Endothelial cell of umbilical vein (primary cell): Measurements from ENCODE around the gene ZW10. TPM values are rescaled to one million over a fixed set of nuclear protein-coding genes. Genes with fewer than 3 reads are reported as not detected.

Source experiments
- BruUV-seq: library from RNA; stranded (reverse); fragments of 400-500 nt; replicated peaks from 2 replicates; lab custom pipeline; 2021; lab: Mats Ljungman, UMichigan
- CTCF ChIA-PET: fragments of 300-600, 350-600 bp; sonication (Branson Sonifier 250); formaldehyde crosslinking; loops from one replicate; lab custom pipeline; 2021; ENCODE audit warnings: antibody characterized with exemption, inconsistent platforms; lab: Charles Lee
- POLR2A ChIA-PET: fragments of 300-600, 350-600 bp; sonication (Branson Sonifier 250); formaldehyde crosslinking; loops from one replicate; lab custom pipeline; 2021; ENCODE audit warnings: antibody characterized with exemption, inconsistent platforms; lab: Charles Lee
- DNase-seq: peaks from one replicate; pipeline ENCODE4 v3.0.0-alpha.2; 2011; ENCODE audit warnings: low read depth, low spot score
- FAIRE-seq: peaks from 2 replicates; lab custom pipeline; 2011; peaks lifted over from hg19 to GRCh38; lab: Jason Lieb, UNC
- H2AFZ ChIP-seq: 2 replicates; pipeline ENCODE4 v1.6.0; 2012; ENCODE audit warnings: low read depth, low read length, control low read depth, inconsistent platforms
- H3K27ac ChIP-seq: 2 replicates; pipeline ENCODE4 v1.5.1; 2011; ENCODE audit warnings: low read depth, mild to moderate bottlenecking, control low read depth, low read length, moderate library complexity; ENCODE audit not compliant: insufficient read depth
- H3K27me3 ChIP-seq, 2 experiments: 2 replicates each; pipeline versions ENCODE4 v1.6.0 to v1.6.1; 2011; ENCODE audit warnings: low read length in 2 of 2, mixed read lengths in 1 of 2; ENCODE audit not compliant: control insufficient read depth in 2 of 2, insufficient read depth in 2 of 2
- H3K36me3 ChIP-seq, 2 experiments: 2 replicates in 1 of 2; 3 replicates in 1 of 2; pipeline ENCODE4 v1.5.1; 2011; ENCODE audit warnings: low read length in 2 of 2, mild to moderate bottlenecking in 1 of 2, moderate library complexity in 1 of 2; ENCODE audit not compliant: control insufficient read depth in 2 of 2, insufficient read depth in 2 of 2; ENCODE audit errors: extremely low read depth in 1 of 2
- H3K4me1 ChIP-seq: 3 replicates; pipeline ENCODE4 v1.5.1; 2011; ENCODE audit warnings: mild to moderate bottlenecking, low read length; ENCODE audit not compliant: control insufficient read depth, insufficient read depth; ENCODE audit errors: extremely low read depth
- H3K4me2 ChIP-seq: 2 replicates; pipeline ENCODE4 v1.6.1; 2011; ENCODE audit warnings: low read length, control low read depth, mixed read lengths; ENCODE audit not compliant: insufficient read depth
- H3K4me3 ChIP-seq, 3 experiments: fragments of 200-600 bp in 1 of 3; sonication (generic), shearing (Covaris generic) in 1 of 3; replicated peaks in 1 of 3; 2 replicates each; pipeline ENCODE4 v1.5.1; 2011 to 2016; ENCODE audit warnings: control low read depth in 3 of 3, low read length in 3 of 3, mild to moderate bottlenecking in 2 of 3, inconsistent platforms in 1 of 3, low read depth in 1 of 3, moderate library complexity in 1 of 3; ENCODE audit not compliant: insufficient read depth in 1 of 3
- H3K79me2 ChIP-seq: 2 replicates; pipeline ENCODE4 v1.6.0; 2012; ENCODE audit warnings: low read length, inconsistent platforms; ENCODE audit not compliant: control insufficient read depth, insufficient read depth
- H3K9ac ChIP-seq: replicated peaks from 2 replicates; pipeline ENCODE3; 2011; ENCODE audit warnings: low read length, control low read depth; ENCODE audit not compliant: insufficient read depth; ENCODE audit errors: extremely low read depth
- H3K9me1 ChIP-seq: replicated peaks from 3 replicates; pipeline ENCODE4 v1.6.0; 2011; ENCODE audit warnings: mild to moderate bottlenecking, low read length; ENCODE audit not compliant: control insufficient read depth, insufficient read depth; ENCODE audit errors: extremely low read depth
- H3K9me3 ChIP-seq: replicated peaks from 2 replicates; pipeline ENCODE4 v1.5.1; 2012; ENCODE audit warnings: low read length, inconsistent platforms; ENCODE audit not compliant: control insufficient read depth, insufficient read depth
- H4K20me1 ChIP-seq: replicated peaks from 2 replicates; pipeline ENCODE3; 2011; ENCODE audit warnings: mild to moderate bottlenecking, low read length; ENCODE audit not compliant: control insufficient read depth, insufficient read depth; ENCODE audit errors: extremely low read depth
- CTCF ChIP-seq, 2 donors: IDR thresholded peaks; 1 replicate in 1 of 2; 2 replicates in 1 of 2; pipeline ENCODE4 v1.5.1; 2011; ENCODE audit warnings: low read length in 2 of 2, mild to moderate bottlenecking in 2 of 2, moderate library complexity in 2 of 2, control low read depth in 1 of 2, inconsistent platforms in 1 of 2, low read depth in 1 of 2; ENCODE audit not compliant: insufficient read depth in 1 of 2; ENCODE audit errors: extremely low read depth in 1 of 2
- EZH2 ChIP-seq: IDR thresholded peaks from 2 replicates; pipeline ENCODE4 v1.6.1; 2012; ENCODE audit warnings: borderline replicate concordance, low read depth, mild to moderate bottlenecking, moderate library complexity, low read length, inconsistent platforms; ENCODE audit not compliant: severe bottlenecking
- FOS ChIP-seq: IDR thresholded peaks from 2 replicates; pipeline ENCODE4 v1.6.1; 2011; ENCODE audit warnings: mild to moderate bottlenecking, low read length, moderate library complexity, borderline replicate concordance; ENCODE audit not compliant: insufficient read depth
- MYC ChIP-seq: IDR thresholded peaks from one replicate; pipeline ENCODE4 v1.6.1; 2011; ENCODE audit warnings: mild to moderate bottlenecking, low read depth, low read length
- POLR2AphosphoS5 ChIP-seq: IDR thresholded peaks from 2 replicates; pipeline ENCODE4 v1.6.1; 2012; ENCODE audit warnings: low read depth, mild to moderate bottlenecking, control low read depth, low read length, moderate library complexity; ENCODE audit not compliant: insufficient read depth
- dilution Hi-C: fragments of 300-500 bp; cut with MboI; formaldehyde crosslinking; loops from one replicate; pipeline ENCODE4 v1.15.0; 2019; ENCODE audit warnings: low sequenced_read_pairs; ENCODE audit not compliant: extremely low pct_ligation_motif_present
- intact Hi-C: fragments of 100-400 bp; cut with micrococcal nuclease; formaldehyde crosslinking; loops from one replicate; pipeline ENCODE4 v1.10.0; 2022
- polyA plus RNA-seq, 4 experiments: library from polyadenylated mRNA; depleted of rRNA in 3 of 4; stranded (reverse) in 3 of 4; unstranded in 1 of 4; fragments of >200 nt; gene quantifications; 2 replicates each; pipeline versions ENCODE4 v1.2.1 to v1.2.3, GENCODE V29; 2011 to 2012; ENCODE audit warnings: missing spikeins in 1 of 4
- small RNA-seq: library from RNA; depleted of rRNA; stranded (forward); fragments of <200 nt; gene quantifications from one replicate; pipeline ENCODE3, GENCODE V24; 2012; ENCODE audit warnings: low replicate concordance, low read depth; ENCODE audit not compliant: insufficient read depth, insufficient read length
- total RNA-seq: library from RNA; stranded (reverse); gene quantifications from 2 replicates; pipeline ENCODE4 v1.2.3, GENCODE V29; 2021

Gene ZW10
- total and polyA plus RNA-seq, 2 donors (not counting 3 experiments of a cell fraction or from before 2014, with no cell fraction given), result 7.5 to 22.1 TPM

GRCh38 chr11:113683481-113684046 lies 89.9 kb downstream of the ZW10 start:
- H3K4me1 ChIP-seq, result no peaks in the 10 kb centered on the region
- no peak for FAIRE-seq
- H4K20me1 ChIP-seq, result no peaks in the 10 kb centered on the region
- CTCF ChIA-PET, result no interaction called here
- H3K4me2 ChIP-seq, result no peak overlapping the region
- intact Hi-C loops (no loop called here), dilution Hi-C loops (no loop called here)
- no TSS peak for BruUV-seq
- no peak for TF ChIP-seq EZH2
- no peak for TF ChIP-seq MYC
- TF ChIP-seq POLR2AphosphoS5, result no peak
- TF ChIP-seq CTCF (IDR thresholded peaks at IDR 0.05; ENCODE audit: extremely low read depth in 1 of 2, insufficient read depth in 1 of 2, low read depth in 1 of 2, low read length in 2 of 2), result no peak
- no peak for TF ChIP-seq FOS
- no peaks in the 10 kb centered on the region for H3K9me1 ChIP-seq
- H3K9me3 ChIP-seq, result no peaks in the 10 kb centered on the region
- POLR2A ChIA-PET, result no interaction called here
- no peak overlapping the region for H2AFZ ChIP-seq
- H3K79me2 ChIP-seq, result no peaks in the 10 kb centered on the region
- H3K27ac ChIP-seq, result no peak overlapping the region
- H3K36me3 ChIP-seq, result no peaks in the 10 kb centered on the region
- H3K4me3 ChIP-seq, result no peak overlapping the region
- DNase-seq, result no peak
- H3K9ac ChIP-seq, result no peak overlapping the region
- no peaks in the 10 kb centered on the region for H3K27me3 ChIP-seq

Small RNA genes lying within 50 kb of the gene (small RNA-seq; reads per million reads assigned to genes)
- gene LRRC37A13P (not detected), gene RPS29P19 (not detected)

Other genes starting within 250 kb of the ZW10 start
- gene TMPRSS5, start 67.4 kb downstream of the ZW10 start, total RNA-seq, result 0.58 and 0.64 TPM in 2 replicates
- gene TMPRSS5, start 67.4 kb downstream of the ZW10 start, polyA plus RNA-seq, result 0.40 and 0.48 TPM in 2 replicates
- gene CLDN25, start 6.1 kb upstream of the ZW10 start, total RNA-seq, result not detected in 2 replicates
- not detected in 2 replicates for gene CLDN25, start 6.1 kb upstream of the ZW10 start, polyA plus RNA-seq
- gene USP28, start 101.9 kb upstream of the ZW10 start, total RNA-seq, result 29.6 and 30.5 TPM in 2 replicates
- 18.0 and 19.2 TPM in 2 replicates for gene USP28, start 101.9 kb upstream of the ZW10 start, polyA plus RNA-seq
- gene HTR3B, start 131.1 kb upstream of the ZW10 start, total RNA-seq, result not detected in 2 replicates
- not detected in 2 replicates for gene HTR3B, start 131.1 kb upstream of the ZW10 start, polyA plus RNA-seq
- gene HTR3A, start 201.4 kb upstream of the ZW10 start, total RNA-seq, result not detected in 2 replicates
- not detected in 2 replicates for gene HTR3A, start 201.4 kb upstream of the ZW10 start, polyA plus RNA-seq